Measurements from ENCODE around the gene RASGRP4.

Gene RASGRP4

DNA sequence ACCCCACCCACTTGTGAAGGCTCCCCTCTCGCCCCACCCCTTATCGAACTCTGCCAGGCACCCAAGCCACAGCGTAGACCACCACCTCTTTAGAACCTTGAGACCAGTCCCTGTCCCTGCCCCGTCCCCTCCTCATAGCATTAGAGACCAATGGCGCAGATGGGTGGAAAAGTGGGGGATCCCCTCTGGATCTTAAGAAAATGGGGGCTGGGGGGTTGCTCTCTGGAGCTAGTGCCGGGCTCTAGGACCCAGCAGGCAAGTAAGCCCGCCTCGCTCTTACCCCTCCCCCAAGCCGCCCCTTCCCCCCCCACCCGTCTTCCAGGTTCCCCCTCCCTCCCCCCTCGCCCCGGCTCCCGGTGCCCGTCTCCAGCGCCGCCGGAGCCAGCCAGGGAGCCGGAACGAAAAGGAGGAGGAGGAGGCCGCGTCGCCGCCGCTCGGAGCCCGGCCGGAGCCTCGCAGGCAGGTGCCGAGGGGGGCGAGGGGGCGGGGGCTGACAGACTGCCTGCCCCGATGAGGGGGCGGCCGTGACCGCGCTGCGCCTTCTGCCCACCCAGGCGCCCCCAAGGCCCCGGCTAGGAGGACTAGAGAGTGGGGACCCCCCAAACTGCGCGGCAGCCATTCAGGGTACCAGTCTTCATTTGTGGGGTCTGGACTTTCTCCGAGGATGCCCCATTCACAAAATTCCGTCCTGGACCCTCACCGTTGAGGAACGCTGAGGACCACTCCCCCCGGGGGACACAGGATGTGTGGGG is 37.5 kb downstream of the RASGRP4 start, which contains the start of gene SPRED3:
TSS of gene SPRED3 (plus strand) at position 349 of the 752 bp plus-strand sequence. CDS start 1,606 bp downstream, outside the sequence.
- DNase-seq = no peak

DNA sequence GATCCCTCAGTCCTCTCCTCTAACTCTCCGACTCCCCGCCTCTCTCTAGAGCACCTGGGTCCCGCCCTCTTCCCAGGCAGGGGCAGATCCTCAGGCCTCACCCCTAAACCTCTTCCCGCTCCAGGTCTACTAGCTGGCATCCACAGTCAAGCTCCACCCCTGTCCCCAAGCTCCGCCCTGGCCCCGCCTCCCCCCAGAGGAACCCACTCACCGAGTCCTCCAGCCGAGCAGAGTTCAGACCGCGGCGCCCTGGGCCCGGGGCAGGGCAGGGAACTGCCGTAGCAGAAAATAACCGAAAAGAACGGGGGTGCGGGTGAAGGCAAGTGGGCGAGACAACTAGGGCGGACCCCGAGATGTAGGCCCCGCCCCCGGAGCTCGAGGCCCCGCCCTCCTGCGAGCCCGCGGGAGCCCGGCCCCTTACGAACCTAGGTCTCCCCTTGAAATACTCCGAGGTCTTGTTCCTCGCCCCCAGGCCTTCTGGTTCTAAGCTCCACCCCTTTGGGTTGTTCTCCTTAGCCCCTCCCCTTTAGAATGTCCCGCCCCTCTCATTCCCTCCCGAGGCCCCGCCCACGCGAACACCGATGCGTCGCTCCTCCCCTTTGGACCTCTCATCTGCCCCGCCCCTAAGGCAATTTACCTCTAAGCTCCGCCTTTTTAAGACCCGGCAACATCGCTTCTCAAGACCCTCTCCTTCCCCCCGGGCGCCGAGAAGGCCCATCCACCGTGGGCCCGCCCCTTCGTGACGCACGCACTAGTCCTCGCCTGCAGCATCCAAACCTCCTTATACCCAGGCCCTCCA is 38.3 kb downstream of the RASGRP4 start, which contains the start of gene GGN:
TSS of gene GGN (minus strand) at position 485 of the 799 bp plus-strand sequence. CDS start 773 bp downstream, outside the sequence.
- DNase-seq = peak; percentile 89

DNA sequence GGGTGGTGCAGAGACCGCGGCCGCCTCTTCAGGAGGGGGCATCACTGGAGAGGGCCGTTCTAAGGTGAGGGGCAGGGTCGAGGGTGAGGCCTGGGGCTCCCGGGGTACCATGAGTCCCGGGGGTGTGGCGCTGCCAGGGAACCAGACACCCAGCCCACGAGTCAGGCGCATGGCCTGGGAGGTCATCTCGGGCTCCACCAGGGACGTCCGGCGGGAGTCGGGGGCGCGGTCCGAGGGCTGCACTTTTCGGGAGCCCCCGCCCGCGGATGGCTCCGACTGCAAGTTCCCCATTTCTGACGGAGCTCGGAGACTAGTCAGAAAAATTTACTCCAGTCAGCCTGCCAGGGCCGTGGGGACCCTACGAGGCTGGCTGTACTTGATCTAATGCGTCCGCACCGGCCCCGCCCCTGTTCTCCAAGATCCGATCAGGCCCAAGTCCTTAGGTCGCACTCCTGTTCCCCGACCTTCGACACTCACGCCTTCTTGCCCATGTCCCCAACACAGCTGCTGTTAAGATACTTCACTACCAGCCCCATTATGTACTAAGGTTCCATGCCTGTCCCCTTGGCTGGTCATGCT is 39.0 kb downstream of the RASGRP4 start:
- DNase-seq = no peak

DNA sequence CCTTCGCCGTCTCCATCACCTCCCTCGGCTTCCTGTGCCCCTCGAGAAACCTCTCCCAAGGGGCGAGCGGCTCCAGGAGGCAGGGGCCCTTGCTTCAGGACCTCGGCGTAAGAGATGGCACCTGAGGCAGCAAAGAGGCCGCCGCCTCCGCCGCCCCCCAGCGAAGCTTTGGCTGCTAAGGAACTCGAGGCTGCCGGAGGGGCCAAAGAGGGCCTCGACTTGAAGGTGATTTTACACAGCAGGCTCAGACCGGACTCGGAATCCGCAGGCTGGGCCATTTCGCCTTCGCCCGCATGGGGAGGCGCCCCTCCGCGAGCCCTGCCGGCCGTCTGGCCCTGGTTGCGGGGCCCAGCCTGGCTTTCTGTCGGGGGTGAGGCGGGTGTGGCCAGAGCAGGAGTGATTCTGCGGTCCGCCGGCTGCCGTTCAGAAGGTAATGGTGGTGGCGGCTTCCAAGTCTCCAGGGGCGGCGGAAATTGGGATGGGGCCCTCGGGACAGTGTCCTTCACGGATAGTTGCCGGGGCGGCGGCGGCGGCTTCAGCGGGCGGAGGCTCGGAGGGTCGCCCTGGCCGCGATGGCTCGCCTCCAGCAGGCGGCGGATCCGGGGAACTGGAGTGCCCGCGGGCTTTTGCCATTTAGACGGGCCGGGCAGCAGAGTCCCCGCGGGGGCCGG is 39.6 kb downstream of the RASGRP4 start:
- peak; percentile 51 for DNase-seq

DNA sequence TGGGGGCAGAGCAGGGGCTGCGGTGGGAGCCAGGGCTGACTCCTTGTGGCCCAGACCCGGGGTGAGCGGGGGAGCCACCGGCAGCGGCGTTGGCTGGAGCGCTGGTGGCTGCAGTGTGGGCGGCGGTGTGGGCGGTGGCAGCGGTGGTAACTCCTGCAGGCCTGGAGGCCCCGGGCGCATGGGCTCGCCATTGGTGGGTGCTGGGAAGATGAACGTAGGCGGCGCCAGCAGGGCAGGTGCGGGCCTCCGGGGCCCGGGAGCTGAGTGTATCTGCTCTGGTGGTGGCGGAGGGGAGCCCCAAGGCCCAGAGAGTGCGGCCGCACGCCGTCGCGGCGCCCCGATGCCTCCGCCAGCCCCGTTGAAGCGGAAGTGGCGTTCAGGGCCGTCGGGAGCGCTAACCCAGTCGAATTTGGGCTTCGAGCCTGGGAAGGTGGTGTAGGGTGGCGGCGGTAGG is 40.2 kb downstream of the RASGRP4 start:
- DNase-seq = peak; percentile 42

DNA sequence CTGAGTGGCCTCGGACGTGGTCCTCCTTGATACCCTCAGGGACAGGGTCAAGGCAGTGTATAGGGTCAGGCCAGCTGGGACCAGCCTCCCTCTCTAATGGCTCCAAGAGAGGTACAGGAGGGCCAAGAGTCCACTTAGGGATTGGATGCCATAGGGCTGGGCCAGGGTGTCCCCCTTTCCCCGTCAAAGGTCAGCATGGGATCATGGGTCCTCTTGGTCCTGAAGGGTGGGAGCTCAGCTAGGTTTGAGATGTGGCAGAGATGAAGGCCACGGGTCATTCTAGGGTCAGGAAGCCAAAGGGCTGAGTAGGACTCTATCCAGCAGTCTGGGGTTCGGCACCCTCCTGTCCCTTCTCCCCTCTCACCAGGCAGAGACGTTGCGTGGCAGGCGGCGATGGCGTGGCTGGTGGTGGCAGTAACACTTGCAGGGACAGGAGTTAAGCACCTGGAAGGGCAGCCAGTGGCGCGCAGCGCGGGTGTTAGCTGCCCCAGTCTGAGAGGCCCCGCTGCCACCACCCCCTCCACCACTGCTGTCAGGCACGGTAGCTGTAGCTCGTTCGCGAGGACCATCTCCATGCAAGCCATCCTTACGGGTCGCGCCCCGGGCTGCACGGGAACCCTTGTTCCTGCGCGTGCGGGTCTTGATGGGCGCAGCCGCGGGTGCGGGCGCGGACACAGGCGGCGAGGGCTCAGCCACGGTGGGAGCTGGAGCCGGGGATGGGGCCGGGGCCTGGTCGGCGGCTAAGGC is 40.8 kb downstream of the RASGRP4 start:
- no peak for DNase-seq

DNA sequence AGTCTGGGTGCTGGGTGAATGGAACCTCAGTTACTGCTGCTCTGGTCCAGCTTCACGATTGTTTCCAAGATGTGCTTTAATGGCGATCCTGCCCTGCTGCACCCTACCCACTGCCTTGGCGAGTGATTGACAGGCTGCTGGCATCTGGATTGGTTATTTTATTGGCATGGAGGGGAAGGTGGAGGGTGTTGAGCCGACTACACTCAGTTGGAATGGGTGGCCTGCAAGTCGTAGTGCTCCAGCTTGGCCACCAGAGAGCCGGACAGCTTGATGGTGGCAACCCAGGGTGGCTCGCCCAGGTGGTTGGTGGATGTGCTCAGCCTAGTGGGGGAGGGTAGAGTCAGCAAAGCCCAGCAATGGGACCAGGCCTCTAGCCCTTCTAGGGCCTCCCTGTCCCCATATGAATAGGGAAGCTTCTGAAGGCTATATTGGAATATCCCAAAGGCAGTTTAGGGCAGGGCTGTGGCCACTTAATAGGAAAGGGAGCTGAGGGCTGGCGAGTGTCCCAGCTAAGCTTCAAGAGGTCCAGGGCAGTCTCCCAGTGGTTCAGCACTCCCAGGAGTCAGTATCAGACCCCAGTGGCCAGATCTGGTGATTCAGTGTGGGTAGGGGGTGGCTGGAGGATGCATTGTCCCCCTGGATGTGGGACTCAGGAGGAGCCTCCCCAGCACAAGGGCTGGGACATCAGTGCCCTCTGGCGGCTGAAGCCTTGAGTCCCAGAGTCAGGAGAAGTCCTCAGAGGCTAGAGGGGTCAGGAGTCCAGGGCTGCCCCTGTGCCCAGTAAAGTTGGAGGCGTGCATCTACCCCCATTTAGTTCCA is 41.6 kb downstream of the RASGRP4 start:
- DNase-seq = no peak

DNA sequence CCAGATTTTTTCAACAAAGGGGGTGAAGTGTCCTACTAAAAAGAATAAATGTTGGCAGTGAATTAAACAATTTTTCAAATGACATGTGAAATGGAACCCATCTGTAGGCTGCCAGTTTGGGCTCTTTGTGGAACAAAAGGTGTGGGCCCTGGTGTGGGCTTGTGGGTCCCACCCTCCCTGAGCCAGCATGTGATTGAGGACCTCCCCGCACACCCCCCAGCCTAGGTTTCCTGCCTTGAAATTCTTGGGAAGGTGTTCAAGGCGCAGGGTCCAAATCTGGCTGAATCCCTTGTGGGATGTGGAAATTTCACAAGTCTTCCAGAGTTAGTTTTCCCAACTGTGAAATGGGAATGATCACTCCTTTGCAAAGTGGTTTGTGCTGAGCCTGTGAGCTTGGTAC is 42.3 kb downstream of the RASGRP4 start:
- no peak for DNase-seq

DNA sequence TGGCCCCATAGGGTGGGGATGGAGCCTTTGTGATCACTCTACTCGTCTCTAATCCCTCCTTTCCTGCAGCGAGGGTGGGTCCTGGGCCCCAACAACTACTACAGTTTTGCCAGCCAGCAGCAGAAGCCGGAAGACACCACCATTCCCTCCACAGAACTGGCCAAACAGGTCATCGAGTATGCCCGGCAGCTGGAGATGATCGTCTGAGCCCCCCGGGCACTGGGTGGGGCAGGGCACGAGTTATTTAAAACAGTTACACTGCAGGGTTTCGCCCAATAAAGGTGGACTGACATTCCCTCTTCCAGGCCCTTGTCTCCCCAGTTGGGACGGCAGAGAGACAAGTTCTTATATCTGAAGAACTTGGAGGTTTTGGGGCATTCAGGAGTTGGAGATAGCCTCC is 42.8 kb downstream of the RASGRP4 start:
- no peak for DNase-seq

DNA sequence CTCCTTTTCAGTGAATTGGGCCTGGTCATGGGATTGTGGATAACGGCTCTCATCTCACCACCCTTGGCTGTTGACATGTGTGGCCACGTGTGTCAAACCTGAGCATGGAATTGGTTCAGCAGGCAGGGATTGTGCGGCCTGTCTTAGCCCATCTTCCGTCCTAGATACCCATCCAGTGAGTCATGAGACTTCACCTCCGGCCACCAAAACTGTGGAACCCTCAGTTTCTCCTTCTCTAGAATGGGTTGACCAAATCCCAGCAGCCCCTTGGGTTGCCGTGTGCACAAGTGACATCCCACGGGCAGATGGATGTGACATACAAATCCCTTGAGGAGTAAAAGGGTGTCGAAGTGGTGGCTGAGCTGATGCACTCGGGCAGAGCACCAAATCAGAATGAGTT is 44.9 kb downstream of the RASGRP4 start:
- no peak for DNase-seq

DNA sequence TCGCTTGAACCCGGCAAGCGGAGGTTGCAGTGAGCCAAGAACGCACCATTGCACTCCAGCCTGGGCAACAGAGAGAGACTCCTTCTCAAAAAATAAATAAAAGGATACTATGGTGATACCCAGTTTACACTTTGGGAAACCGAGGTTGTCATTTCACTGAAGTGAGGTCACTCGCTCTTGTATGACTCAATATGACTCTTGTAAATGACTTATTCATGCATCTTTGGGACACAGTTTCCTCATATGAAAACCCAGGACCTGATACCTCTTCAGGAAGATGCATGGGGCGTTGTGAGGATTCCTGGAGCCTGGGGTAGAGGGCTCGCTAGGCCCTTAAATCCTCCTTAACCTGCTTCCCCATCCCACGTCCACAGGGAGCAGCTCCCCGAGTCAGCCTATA is 47.2 kb downstream of the RASGRP4 start:
- no peak for DNase-seq

DNA sequence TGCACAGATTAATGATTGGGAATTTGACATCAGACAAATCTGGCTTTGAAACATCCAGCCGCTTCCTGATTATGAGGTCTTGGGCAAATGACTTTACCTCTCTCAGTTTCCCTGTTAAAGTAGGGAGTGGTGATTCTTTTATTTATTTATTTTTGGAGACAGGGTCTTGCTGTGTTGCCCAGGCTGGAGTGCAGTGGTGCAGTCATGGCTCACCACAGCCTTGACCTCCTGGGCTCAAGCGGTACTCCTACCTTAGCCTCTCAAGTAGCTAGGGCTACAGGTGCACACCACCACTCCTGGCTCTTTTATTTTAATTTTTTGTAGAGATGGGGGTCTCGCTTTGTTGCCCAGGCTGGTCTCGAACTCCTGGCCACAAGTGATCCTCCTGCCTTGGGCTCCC is 49.0 kb downstream of the RASGRP4 start:
- no peak for DNase-seq

DNA sequence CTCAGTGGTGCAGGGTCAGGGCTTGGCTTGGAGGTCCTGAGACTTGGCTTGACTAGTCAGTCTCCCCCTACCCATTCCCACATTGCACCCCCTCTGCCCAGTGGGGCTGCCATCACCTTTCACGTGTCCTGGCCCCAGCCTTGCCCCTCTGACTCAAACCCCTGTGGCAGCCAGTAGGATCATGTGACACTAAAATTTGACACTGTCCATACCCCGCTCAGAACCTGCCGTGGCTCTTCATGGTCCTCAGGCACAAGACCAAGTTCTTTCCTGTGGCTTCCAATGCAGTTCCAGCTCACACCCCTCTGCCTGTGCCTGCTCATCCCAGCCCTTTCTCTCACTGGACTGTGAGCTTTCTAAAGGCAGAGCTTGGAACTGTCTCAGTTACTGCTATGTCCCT is 49.4 kb downstream of the RASGRP4 start:
- no peak for DNase-seq

DNA sequence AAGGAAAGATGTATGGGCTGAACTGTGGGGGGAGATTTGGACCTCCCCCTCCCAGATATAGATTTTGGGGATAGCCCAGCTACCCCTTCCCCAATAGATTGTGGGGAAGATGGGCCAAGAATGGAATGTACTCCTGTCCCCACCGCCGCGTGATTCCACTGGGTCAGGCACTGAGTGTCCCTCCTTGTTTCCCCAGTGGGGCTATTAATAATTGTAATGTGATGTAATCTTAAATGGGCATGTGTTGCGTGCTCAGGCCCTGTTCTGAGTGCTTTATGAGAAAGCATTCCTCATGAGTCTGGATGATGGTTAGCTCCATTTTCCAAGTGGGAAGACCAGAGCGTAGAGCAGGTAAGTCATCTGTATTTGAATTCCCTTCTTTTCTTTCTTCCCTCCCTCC is 50.3 kb downstream of the RASGRP4 start:
- no peak for DNase-seq

DNA sequence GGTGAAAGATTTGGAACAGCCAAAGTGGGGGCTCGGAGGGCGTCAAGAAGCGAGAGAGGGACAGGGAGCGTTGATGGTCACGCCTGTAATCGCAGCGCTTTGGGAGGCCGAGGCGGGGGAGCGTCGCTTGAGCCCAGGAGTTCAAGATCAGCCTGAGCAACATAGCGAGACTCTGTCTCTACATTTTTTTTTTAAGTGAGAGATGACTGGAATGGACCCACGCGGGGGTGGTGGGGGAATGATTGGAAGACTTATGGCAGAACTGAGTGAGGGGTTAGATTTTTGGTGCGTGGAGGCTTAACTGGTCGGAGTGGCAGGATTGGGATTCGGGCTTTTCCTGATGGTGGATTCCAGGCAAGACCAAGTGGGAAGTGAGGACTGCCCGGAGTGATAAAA is 50.9 kb downstream of the RASGRP4 start:
- DNase-seq = no peak

DNA sequence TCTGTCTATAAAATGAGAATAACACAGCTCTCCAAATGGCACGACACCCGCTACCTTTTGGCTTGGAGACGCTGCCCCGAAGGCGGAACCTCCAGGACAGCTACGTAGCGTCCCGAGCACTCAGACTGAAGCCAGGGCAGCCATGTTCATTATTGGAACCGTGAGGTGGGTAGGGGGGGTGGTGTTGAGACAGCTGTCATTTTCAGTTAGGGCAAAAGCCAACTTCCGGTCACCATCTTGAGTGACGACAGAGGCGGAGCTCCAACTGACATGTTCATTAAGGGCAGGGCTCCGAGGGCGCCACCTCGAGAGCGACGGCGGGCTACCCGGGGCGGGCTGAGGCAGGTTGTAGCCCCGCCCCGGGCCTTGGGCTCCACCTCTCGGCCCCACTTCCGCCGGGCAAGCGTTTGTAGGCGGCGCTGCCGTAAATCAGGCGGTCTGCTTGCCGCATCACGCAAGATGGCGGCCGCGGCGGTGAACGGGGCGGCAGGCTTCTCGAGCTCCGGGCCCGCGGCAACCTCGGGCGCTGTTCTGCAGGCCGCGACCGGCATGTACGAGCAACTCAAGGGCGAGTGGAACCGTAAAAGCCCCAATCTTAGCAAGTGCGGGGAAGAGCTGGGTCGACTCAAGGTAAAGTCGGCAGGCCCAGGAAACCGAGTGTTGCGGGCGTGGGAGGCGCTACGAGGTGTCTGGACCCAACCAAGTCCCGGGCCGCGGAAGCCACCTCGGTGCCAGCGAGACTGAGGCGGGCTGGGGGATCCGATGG is 51.5 kb downstream of the RASGRP4 start, which contains the start of gene PSMD8:
TSS of gene PSMD8 (plus strand) at position 240 of the 766 bp plus-strand sequence. CDS start at position 271, 31 bp downstream.
- peak; percentile 98 for DNase-seq

DNA sequence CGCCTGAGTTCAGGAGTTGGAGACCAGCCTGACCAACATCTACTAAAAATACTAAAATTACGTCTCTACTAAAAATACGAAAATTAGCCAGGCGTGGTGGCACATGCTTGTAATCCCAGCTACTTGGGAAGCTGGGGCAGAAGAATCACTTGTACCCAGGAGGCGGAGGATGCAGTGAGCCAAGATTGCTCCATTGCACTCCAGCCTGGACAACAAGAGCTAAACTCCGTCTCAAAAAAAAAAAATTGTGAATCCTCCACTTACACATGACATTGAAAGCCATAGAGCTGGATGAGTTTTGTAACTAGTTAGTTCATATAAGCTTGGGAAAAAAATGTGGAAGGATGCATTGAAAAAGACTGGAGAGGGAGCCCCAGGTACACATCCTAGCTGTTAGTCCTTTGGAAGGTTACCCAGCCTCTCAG is 52.1 kb downstream of the RASGRP4 start:
- DNase-seq = no peak

DNA sequence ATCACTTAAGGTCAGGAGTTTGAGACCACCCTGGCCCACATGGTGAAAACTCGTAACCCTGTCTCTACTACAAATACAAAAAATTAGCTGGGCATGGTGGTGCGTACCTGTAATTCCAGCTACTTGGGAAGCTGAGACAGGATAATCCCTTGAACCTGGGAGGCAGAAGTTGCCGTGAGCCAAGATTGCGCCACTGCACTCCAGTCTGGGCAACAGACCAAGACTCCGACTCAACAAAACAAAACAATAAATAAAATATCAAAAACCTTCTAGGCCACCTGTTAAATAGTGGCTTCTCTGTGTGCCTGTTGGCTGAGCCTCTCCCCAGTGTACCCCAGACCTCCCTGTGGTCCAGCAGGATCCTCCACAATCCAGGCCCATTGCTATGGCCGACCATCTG is 54.9 kb downstream of the RASGRP4 start:
- no peak for DNase-seq

DNA sequence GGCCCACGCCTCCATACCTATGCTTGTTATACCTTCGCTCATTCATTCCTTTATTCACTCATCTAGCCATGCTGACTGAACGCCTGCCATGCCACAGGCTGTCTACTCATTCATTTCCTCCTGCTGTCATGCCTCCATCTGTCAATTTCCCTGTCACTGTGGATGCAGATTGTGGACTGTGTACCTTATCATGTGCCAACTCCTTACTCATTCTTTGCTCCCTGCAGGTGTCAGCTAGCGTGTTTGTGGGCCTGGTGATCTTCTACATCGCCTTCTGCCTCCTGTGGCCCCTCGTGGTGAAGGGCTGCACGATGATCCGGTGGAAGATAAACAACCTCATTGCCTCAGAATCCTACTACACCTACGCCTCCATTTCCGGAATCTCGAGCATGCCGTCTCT is 55.7 kb downstream of the RASGRP4 start:
- DNase-seq = no peak

DNA sequence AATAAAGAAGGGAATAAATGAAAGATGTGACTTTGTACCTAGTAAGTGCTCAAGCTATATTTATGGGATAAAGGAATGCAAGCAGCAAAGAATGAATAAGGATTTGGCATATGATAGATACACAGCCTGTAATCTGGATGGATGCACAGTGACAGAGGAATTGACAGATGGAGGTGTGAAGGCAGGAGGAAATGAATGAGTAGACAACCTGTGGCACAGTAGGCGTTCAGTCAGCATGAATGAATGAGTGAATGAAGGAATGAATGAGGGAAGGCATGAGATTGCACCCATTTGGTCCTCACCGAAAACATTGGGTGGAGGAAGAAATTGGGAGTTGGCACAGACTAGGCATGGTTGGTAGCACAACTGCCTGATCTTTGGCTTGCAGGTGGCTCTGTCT is 56.4 kb downstream of the RASGRP4 start:
- no peak for DNase-seq
